ENCODE results near the gene FAM237A. TPM values are rescaled to one million over a fixed set of nuclear protein-coding genes. Genes with fewer than 3 reads are reported as not detected.

FAM237A gene
- total RNA-seq, 2 experiments from 2014 or later: not detected

Other genes with a start within 250 kb of the FAM237A start
- gene ADAM23, start 199.0 kb upstream of the FAM237A start, total RNA-seq (2014; rRNA removed; shearing (Covaris generic)): not detected in 2 replicates
- gene ADAM23, start 199.0 kb upstream of the FAM237A start, total RNA-seq (2022): 0.18 and 0.53 TPM in 2 replicates
- gene DYTN, start 75.9 kb downstream of the FAM237A start, total RNA-seq (2014; rRNA removed; shearing (Covaris generic)): not detected in 2 replicates
- gene DYTN, start 75.9 kb downstream of the FAM237A start, total RNA-seq (2022): not detected in 2 replicates
- 0.23 and 0.28 TPM in 2 replicates for gene MDH1B, start 122.8 kb downstream of the FAM237A start, total RNA-seq (2014; rRNA removed; shearing (Covaris generic))
- gene MDH1B, start 122.8 kb downstream of the FAM237A start, total RNA-seq (2022): 0.19 and 0.37 TPM in 2 replicates
- gene FASTKD2, start 123.1 kb downstream of the FAM237A start, total RNA-seq (2014; rRNA removed; shearing (Covaris generic)): 17.0 and 18.3 TPM in 2 replicates
- 19.0 and 20.9 TPM in 2 replicates for gene FASTKD2, start 123.1 kb downstream of the FAM237A start, total RNA-seq (2022)

Data from OCI-LY7 (cell line).